Germinal center (tissue), 1 donor: Measurements from ENCODE around the gene ARHGEF39.
"Not testable (repeated sequence)": the region's sequence is repeated elsewhere in the genome, so short reads cannot be mapped to it uniquely, and the experiment has no call there.

Source experiments
- DNase-seq: peaks from one replicate; pipeline ENCODE4 v3.0.0; 2012; ENCODE audit warnings: mixed read lengths, low spot score

Gene ARHGEF39

GRCh38 chr9:35650341-35651158, 14.4 kb downstream of the ARHGEF39 start, which contains the start of gene SIT1:
SIT1 (minus strand) TSS chr9:35650931; CDS start chr9:35650853, 78 bp downstream.
- peak; percentile 50 for DNase-seq

- peak; percentile 61 for DNase-seq
Measured at GRCh38 chr9:35649431-35650340, 15.3 kb downstream of the ARHGEF39 start.

GRCh38 chr9:35646533-35647265, 18.3 kb downstream of the ARHGEF39 start:
- DNase-seq, result peak; percentile 93

GRCh38 chr9:35646153-35646532, 18.9 kb downstream of the ARHGEF39 start:
- DNase-seq, result no peak

GRCh38 chr9:35645736-35646135, 19.3 kb downstream of the ARHGEF39 start:
- not testable (repeated sequence) for DNase-seq

- DNase-seq, result no peak
Measured at GRCh38 chr9:35643046-35643445, 21.9 kb downstream of the ARHGEF39 start.

- not testable (repeated sequence) for DNase-seq
Measured at GRCh38 chr9:35641478-35641877, 23.5 kb downstream of the ARHGEF39 start.

GRCh38 chr9:35640431-35640830, 24.6 kb downstream of the ARHGEF39 start:
- DNase-seq, result not testable (repeated sequence)

GRCh38 chr9:35639631-35640030, 25.4 kb downstream of the ARHGEF39 start:
- DNase-seq, result no peak

- not testable (repeated sequence) for DNase-seq
Measured at GRCh38 chr9:35639225-35639624, 25.8 kb downstream of the ARHGEF39 start.

- DNase-seq, result not testable (repeated sequence)
Measured at GRCh38 chr9:35638751-35639150, 26.2 kb downstream of the ARHGEF39 start.

- not testable (repeated sequence) for DNase-seq
Measured at GRCh38 chr9:35637427-35637955, 27.5 kb downstream of the ARHGEF39 start.

GRCh38 chr9:35636877-35637246, 28.1 kb downstream of the ARHGEF39 start:
- not testable (repeated sequence) for DNase-seq

GRCh38 chr9:35636135-35636876, 28.7 kb downstream of the ARHGEF39 start:
- no peak for DNase-seq

GRCh38 chr9:35635730-35636129, 29.3 kb downstream of the ARHGEF39 start:
- DNase-seq, result no peak

- DNase-seq, result no peak
Measured at GRCh38 chr9:35629597-35629996, 35.4 kb downstream of the ARHGEF39 start.

- no peak for DNase-seq
Measured at GRCh38 chr9:35628389-35628991, 36.5 kb downstream of the ARHGEF39 start.

- no peak for DNase-seq
Measured at GRCh38 chr9:35627575-35627974, 37.4 kb downstream of the ARHGEF39 start.

- DNase-seq, result peak; percentile 73
Measured at GRCh38 chr9:35619800-35620158, 45.2 kb downstream of the ARHGEF39 start.
